HG02943 (cell line): ENCODE results near the gene C1QL4.
"Not testable (repeated sequence)": the region's sequence is repeated elsewhere in the genome, so short reads cannot be mapped to it uniquely, and the experiment has no call there.

Experiments used
- ATAC-seq: cut with Tn5 transposase; IDR thresholded peaks from one replicate; pipeline ENCODE4 v1.9.1; 2021; ENCODE audit warnings: mild to moderate bottlenecking, low read depth, moderate library complexity; ENCODE audit not compliant: unreplicated experiment

Gene C1QL4

DNA sequence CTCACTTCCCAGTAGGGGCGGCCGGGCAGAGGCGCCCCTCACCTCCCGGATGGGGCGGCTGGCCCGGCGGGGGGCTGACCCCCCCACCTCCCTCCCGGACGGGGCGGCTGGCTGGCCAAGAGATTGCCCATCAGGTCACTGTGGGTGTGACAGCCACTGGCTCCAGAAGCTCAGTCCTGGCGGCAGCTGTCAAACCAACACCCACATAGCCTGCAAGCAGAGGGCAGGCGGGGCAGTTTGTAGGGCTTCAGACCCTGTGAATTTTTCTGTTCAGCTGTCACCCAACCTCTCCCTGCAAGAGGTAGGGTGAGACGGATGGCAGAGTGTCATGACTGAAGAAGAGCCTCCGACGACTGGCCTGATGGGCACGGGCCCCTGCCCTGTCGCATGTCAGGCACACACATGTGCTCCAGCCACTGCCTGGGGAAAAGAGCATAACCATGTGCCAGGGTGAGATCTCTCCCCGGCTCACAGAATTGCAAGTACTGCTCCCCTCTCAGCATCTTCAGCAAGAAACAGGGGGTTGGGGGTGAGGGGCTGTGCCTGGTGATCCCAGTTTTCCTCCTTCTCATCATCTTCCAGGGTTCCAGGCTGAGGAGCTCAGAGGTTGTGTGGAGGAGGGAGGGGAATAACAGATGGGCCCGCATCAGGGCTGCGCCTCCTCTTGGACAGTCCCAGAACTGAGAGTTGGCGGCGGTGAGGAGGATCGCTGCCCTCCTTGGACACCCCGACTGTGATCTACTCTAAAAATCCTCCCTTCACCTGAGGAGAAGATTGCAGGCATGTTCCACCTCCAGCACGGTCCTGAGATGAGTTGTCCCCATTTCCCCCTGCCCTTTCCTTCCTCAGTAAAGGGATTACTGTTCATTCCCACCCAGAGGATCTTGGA, 53.2 kb downstream of the C1QL4 start:
- no peak for ATAC-seq

DNA sequence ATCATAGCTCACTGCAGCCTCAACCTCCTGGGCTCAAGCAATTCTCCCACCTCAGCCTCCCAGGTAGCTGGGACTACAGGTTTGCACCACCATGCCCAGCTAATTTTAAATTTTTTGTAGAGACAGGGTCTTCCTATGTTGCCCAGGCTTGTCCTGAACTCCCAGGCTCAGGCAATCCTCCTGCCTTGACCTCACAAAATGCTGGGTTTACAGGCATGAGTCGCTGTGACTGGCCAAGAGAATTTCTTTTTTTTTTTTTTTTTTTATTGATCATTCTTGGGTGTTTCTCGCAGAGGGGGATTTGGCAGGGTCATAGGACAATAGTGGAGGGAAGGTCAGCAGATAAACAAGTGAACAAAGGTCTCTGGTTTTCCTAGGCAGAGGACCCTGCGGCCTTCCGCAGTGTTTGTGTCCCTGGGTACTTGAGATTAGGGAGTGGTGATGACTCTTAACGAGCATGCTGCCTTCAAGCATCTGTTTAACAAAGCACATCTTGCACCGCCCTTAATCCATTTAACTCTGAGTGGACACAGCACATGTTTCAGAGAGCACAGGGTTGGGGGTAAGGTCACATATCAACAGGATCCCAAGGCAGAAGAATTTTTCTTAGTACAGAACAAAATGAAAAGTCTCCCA, 54.1 kb downstream of the C1QL4 start:
- ATAC-seq, result not testable (repeated sequence)
